ENCODE data around the gene GM2A.
"Not testable (repeated sequence)": the region's sequence is repeated elsewhere in the genome, so short reads cannot be mapped to it uniquely, and the experiment has no call there.

The GM2A gene

DNA sequence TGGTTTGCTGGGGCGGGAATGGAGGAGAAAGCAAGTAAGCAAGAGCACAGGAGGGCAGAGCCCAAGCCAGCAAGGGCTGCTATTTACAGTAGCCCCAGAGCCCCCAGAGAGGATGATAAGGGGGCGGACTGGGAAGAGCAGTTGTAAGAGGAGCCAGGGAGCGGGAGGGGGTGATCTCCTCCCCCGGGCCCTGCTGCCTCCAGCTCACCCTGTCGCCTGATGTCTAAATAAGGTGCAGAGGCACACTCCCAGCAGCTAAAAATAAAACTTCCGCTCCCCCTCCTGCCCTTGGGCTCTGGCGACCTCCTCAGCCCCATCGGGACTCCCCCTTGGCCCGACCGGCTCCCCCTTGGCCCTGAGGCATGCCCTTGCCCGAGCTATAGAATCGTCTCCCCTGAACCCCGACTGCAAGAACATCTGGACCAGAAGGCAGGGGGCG lies 14.7 kb upstream of the GM2A start:
- no peak overlapping the region for H2BK120ac ChIP-seq (ENCODE audit: insufficient read depth, low read length, poor library complexity)
- H4K12ac ChIP-seq (ENCODE audit: low read depth, low read length): no peak overlapping the region
- no peak overlapping the region for H4K8ac ChIP-seq (ENCODE audit: low read depth, low read length)
- peak overlapping the region; percentile 39 for H3K4me3 ChIP-seq (ENCODE audit: low read depth, low read length)
- H3K79me1 ChIP-seq (ENCODE audit: low read length): peaks cover 9% of the 10 kb centered on the region
- no peaks in the 10 kb centered on the region for H3K79me2 ChIP-seq (ENCODE audit: control insufficient read depth, insufficient read depth, low read length, poor library complexity)
- H3K4ac ChIP-seq (ENCODE audit: low read depth, low read length): no peak overlapping the region
- no peak overlapping the region for H3K4me2 ChIP-seq (ENCODE audit: low read length)
- H4K91ac ChIP-seq (ENCODE audit: low read depth, low read length): peak overlapping the region; percentile 27
- no peak overlapping the region for H3K18ac ChIP-seq (ENCODE audit: low read length)
- H3K14ac ChIP-seq (ENCODE audit: low read length): no peak overlapping the region
- DNase-seq: no peak
- H3K23ac ChIP-seq (ENCODE audit: low read length): no peak overlapping the region
- no peak overlapping the region for H3K27ac ChIP-seq (ENCODE audit: low read depth, low read length)
- H2BK5ac ChIP-seq (ENCODE audit: low read depth, low read length, poor library complexity): no peak overlapping the region
- no CpG with 5 or more reads among the region's 14 CpGs for WGBS (ENCODE audit: extremely low coverage, insufficient coverage, insufficient read length)
- H3K9me3 ChIP-seq (ENCODE audit: insufficient read depth, low read depth, low read length): no peaks in the 10 kb centered on the region
- H2AK5ac ChIP-seq (ENCODE audit: low read length): no peak overlapping the region
- peaks cover 13 to 17% of the 10 kb centered on the region in 2 experiments for H3K4me1 ChIP-seq (ENCODE audit: control insufficient read depth in 1 of 2, insufficient read depth in 2 of 2, low read length in 2 of 2)
- no peaks in the 10 kb centered on the region for H3K36me3 ChIP-seq (ENCODE audit: control insufficient read depth in 1 of 2, insufficient read depth in 2 of 2, low read length in 2 of 2)
- H3K9ac ChIP-seq (ENCODE audit: low read length): no peak overlapping the region
- no peak overlapping the region for H2BK12ac ChIP-seq (ENCODE audit: low read length)
- H2AFZ ChIP-seq (ENCODE audit: insufficient read depth, low read length, poor library complexity): peak overlapping the region; percentile 35
- no peaks in the 10 kb centered on the region for H3K27me3 ChIP-seq (ENCODE audit: insufficient read depth, low read length)

DNA sequence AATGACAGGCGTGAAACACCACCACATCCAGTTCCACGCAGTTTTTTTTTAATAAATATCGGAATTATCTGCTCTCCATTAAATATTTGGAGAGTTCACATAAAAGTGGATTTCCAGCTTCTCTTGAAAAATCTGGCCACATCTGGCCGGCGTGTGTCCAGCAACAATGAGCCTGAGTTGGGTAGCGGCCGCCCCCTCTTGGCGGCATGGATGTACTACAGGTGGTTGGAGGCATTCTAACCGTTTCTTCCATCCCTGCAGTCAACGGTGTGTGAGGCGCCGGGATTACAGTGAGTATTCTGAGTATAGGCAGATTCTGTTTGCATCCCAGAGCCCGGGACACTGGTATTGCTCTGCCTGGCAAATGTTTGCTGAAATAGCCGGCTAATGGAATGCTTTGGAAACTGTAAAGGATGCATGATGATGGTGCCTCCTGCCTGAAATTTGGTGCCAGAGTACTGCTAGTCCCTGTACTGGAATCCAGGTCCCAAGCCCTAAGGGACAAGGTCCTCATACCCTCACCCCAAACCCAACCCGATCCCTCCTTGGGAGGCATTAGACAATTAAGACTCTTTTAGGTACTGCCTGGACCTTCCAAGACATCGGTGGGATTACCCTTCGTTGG lies 13.6 kb upstream of the GM2A start:
- H3K9me3 ChIP-seq (ENCODE audit: insufficient read depth, low read depth, low read length): no peaks in the 10 kb centered on the region
- no peaks in the 10 kb centered on the region for H3K27me3 ChIP-seq (ENCODE audit: insufficient read depth, low read length)
- H4K8ac ChIP-seq (ENCODE audit: low read depth, low read length): no peak overlapping the region
- no peak overlapping the region for H3K18ac ChIP-seq (ENCODE audit: low read length)
- no peak overlapping the region for H3K4me2 ChIP-seq (ENCODE audit: low read length)
- peak overlapping the region; percentile 77 for H4K91ac ChIP-seq (ENCODE audit: low read depth, low read length)
- H3K79me2 ChIP-seq (ENCODE audit: control insufficient read depth, insufficient read depth, low read length, poor library complexity): no peaks in the 10 kb centered on the region
- H2BK120ac ChIP-seq (ENCODE audit: insufficient read depth, low read length, poor library complexity): peak overlapping the region; percentile 83
- H3K27ac ChIP-seq (ENCODE audit: low read depth, low read length): no peak overlapping the region
- H4K12ac ChIP-seq (ENCODE audit: low read depth, low read length): no peak overlapping the region
- H3K23ac ChIP-seq (ENCODE audit: low read length): no peak overlapping the region
- H3K79me1 ChIP-seq (ENCODE audit: low read length): peaks cover 9% of the 10 kb centered on the region
- H3K36me3 ChIP-seq (ENCODE audit: control insufficient read depth in 1 of 2, insufficient read depth in 2 of 2, low read length in 2 of 2): no peaks in the 10 kb centered on the region
- peak overlapping the region; percentile 35 for H2BK5ac ChIP-seq (ENCODE audit: low read depth, low read length, poor library complexity)
- no peak overlapping the region for H2AK5ac ChIP-seq (ENCODE audit: low read length)
- no peak overlapping the region for H3K4ac ChIP-seq (ENCODE audit: low read depth, low read length)
- DNase-seq: peak; percentile 55 to 78
- no CpG with 5 or more reads among the region's 17 CpGs for WGBS (ENCODE audit: extremely low coverage, insufficient coverage, insufficient read length)
- no peak overlapping the region for H3K4me3 ChIP-seq (ENCODE audit: low read depth, low read length)
- no peak overlapping the region for H3K9ac ChIP-seq (ENCODE audit: low read length)
- H3K14ac ChIP-seq (ENCODE audit: low read length): peak overlapping the region; percentile 29
- H3K4me1 ChIP-seq (ENCODE audit: control insufficient read depth in 1 of 2, insufficient read depth in 2 of 2, low read length in 2 of 2): peaks cover 13 to 17% of the 10 kb centered on the region in 2 experiments
- no peak overlapping the region for H2AFZ ChIP-seq (ENCODE audit: insufficient read depth, low read length, poor library complexity)
- H2BK12ac ChIP-seq (ENCODE audit: low read length): peak overlapping the region; percentile 65

DNA sequence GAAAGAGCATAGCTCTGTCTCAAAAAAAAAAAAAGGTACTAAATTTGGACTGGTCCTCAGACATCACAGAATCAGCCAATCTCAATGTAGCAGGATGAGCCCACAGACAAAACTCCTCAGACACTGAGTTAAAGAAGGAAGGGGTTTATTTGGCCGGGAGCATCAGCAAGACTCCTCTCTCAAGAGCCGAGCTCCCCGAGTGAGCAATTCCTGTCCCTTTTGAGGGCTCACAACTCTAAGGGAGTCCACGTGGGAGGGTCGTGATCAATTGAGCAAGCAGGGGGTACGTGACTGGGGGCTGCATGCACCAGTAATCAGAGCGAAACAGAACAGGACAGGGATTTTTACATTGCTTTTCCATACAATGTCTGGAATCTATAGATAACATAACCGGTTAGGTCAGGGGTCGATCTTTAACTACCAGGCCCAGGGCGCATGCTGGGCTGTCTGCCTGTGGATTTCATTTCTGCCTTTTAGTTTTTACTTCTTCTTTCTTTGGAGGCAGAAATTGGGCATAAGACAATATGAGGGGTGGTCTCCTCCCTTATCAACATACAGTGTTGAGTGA lies 12.6 kb upstream of the GM2A start:
- H3K4me1 ChIP-seq (ENCODE audit: control insufficient read depth in 1 of 2, insufficient read depth in 2 of 2, low read length in 2 of 2): peaks cover 13 to 17% of the 10 kb centered on the region in 2 experiments
- H4K12ac ChIP-seq (ENCODE audit: low read depth, low read length); H2AFZ ChIP-seq (ENCODE audit: insufficient read depth, low read length, poor library complexity); H3K9ac ChIP-seq (ENCODE audit: low read length); H3K27me3 ChIP-seq (ENCODE audit: insufficient read depth, low read length); H2AK5ac ChIP-seq (ENCODE audit: low read length); H3K23ac ChIP-seq (ENCODE audit: low read length); H3K4ac ChIP-seq (ENCODE audit: low read depth, low read length); H3K79me2 ChIP-seq (ENCODE audit: control insufficient read depth, insufficient read depth, low read length, poor library complexity); H3K4me2 ChIP-seq (ENCODE audit: low read length); H3K14ac ChIP-seq (ENCODE audit: low read length); H3K36me3 ChIP-seq (ENCODE audit: control insufficient read depth in 1 of 2, insufficient read depth in 2 of 2, low read length in 2 of 2); H3K4me3 ChIP-seq (ENCODE audit: low read depth, low read length); H3K9me3 ChIP-seq (ENCODE audit: insufficient read depth, low read depth, low read length); H3K79me1 ChIP-seq (ENCODE audit: low read length): not testable (repeated sequence)
- H3K27ac ChIP-seq (ENCODE audit: low read depth, low read length): peak overlapping the region; percentile 61
- no CpG with 5 or more reads among the region's 10 CpGs for WGBS (ENCODE audit: extremely low coverage, insufficient coverage, insufficient read length)
- DNase-seq: peak; percentile 51 to 55
- H3K18ac ChIP-seq (ENCODE audit: low read length): peak overlapping the region; percentile 20
- peak overlapping the region; percentile 77 for H4K91ac ChIP-seq (ENCODE audit: low read depth, low read length)
- peak overlapping the region; percentile 58 for H2BK5ac ChIP-seq (ENCODE audit: low read depth, low read length, poor library complexity)
- peak overlapping the region; percentile 83 for H2BK120ac ChIP-seq (ENCODE audit: insufficient read depth, low read length, poor library complexity)
- H2BK12ac ChIP-seq (ENCODE audit: low read length): peak overlapping the region; percentile 63
- H4K8ac ChIP-seq (ENCODE audit: low read depth, low read length): peak overlapping the region; percentile 39

DNA sequence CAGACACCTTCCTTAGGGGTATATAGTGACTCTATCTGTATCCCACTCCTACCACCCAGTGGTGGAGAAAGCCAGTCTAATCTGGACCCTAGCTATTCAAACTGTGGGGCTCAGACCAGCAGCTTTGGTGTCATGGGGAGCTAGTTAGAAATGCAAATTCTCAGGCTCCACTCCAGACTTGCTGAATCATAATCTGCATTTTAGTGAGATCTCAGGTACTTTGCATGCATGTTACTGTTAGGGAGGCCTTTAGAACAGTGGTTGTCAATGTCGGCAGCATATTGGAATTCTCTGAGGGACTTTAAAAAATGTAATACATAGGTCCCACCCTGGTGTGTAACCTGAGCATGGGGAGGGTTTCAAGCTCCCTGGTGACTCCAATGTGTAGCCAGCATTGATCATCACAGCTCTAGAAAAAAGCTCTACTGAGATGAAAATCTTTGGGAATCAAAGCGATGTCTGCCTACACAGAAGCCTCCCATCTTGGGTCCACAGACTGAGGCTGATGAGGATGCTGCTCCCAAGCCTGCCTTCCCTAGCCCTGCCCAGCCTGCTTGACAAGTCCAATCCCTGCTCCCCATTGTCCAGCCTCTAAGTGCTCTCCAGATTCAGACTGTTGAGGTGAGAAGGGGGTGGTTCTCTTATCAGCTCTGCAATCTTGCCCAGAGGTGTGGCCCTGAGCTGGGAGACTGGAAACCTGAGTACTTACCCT lies 11.9 kb upstream of the GM2A start:
- Histone ChIP-seq H4K12ac (ENCODE audit: low read depth, low read length) (no peak overlapping the region), H3K79me1 (ENCODE audit: low read length) (peaks cover 9% of the 10 kb centered on the region), H3K36me3 (ENCODE audit: control insufficient read depth in 1 of 2, insufficient read depth in 2 of 2, low read length in 2 of 2) (no peaks in the 10 kb centered on the region), H3K23ac (ENCODE audit: low read length) (no peak overlapping the region), H2AK5ac (ENCODE audit: low read length) (no peak overlapping the region), H3K14ac (ENCODE audit: low read length) (peak overlapping the region; percentile 50), H3K9me3 (ENCODE audit: insufficient read depth, low read depth, low read length) (no peaks in the 10 kb centered on the region), H3K27ac (ENCODE audit: low read depth, low read length) (peak overlapping the region; percentile 61), H3K4me2 (ENCODE audit: low read length) (peak overlapping the region; percentile 45), H4K8ac (ENCODE audit: low read depth, low read length) (peak overlapping the region; percentile 61), H4K91ac (ENCODE audit: low read depth, low read length) (peak overlapping the region; percentile 83), H3K18ac (ENCODE audit: low read length) (peak overlapping the region; percentile 79), H3K27me3 (ENCODE audit: insufficient read depth, low read length) (no peaks in the 10 kb centered on the region), H2AFZ (ENCODE audit: insufficient read depth, low read length, poor library complexity) (no peak overlapping the region), H3K4ac (ENCODE audit: low read depth, low read length) (no peak overlapping the region), H2BK5ac (ENCODE audit: low read depth, low read length, poor library complexity) (peak overlapping the region; percentile 58), H2BK120ac (ENCODE audit: insufficient read depth, low read length, poor library complexity) (peak overlapping the region; percentile 64), H3K9ac (ENCODE audit: low read length) (no peak overlapping the region), H3K79me2 (ENCODE audit: control insufficient read depth, insufficient read depth, low read length, poor library complexity) (no peaks in the 10 kb centered on the region), H3K4me3 (ENCODE audit: low read depth, low read length) (no peak overlapping the region), H2BK12ac (ENCODE audit: low read length) (peak overlapping the region; percentile 61), H3K4me1 (ENCODE audit: control insufficient read depth in 1 of 2, insufficient read depth in 2 of 2, low read length in 2 of 2) (peaks cover 13 to 17% of the 10 kb centered on the region in 2 experiments)
- peak in 1 of 2 donors; percentile 29 for DNase-seq
- WGBS (ENCODE audit: extremely low coverage, insufficient coverage, insufficient read length): no CpG with 5 or more reads among the region's 2 CpGs

Data from trophoblast cell (in vitro differentiated cells and primary cell).